Cardiac muscle cell (in vitro differentiated cells and primary cell): ENCODE results near the gene GSTM3. TPM values are rescaled to one million over a fixed set of nuclear protein-coding genes. Genes with fewer than 3 reads are reported as not detected.

Experiments used
- DNase-seq, 2 donors: peaks; one replicate each; pipeline versions ENCODE4 v3.0.0 to v3.0.0-alpha.2; 2010 to 2017; ENCODE audit warnings: low read depth in 1 of 2, low spot score in 1 of 2
- H3K27ac ChIP-seq: fragments of 200-600 bp; sonication (generic); 2 replicates; pipeline ENCODE4 v1.5.1; 2016
- H3K27me3 ChIP-seq: fragments of 200-600 bp; sonication (generic); 2 replicates; pipeline ENCODE4 v1.6.0; 2016; ENCODE audit warnings: control low read depth
- H3K36me3 ChIP-seq: fragments of 200-600 bp; sonication (generic); 2 replicates; pipeline ENCODE4 v1.5.1; 2016; ENCODE audit warnings: control low read depth
- H3K4me1 ChIP-seq: fragments of 200-600 bp; sonication (generic); 2 replicates; pipeline ENCODE4 v1.8.1; 2017; ENCODE audit warnings: low read depth, mild to moderate bottlenecking, mixed run types
- H3K4me3 ChIP-seq: fragments of 200-600 bp; sonication (generic); 2 replicates; pipeline ENCODE4 v1.5.1; 2016; ENCODE audit warnings: mild to moderate bottlenecking
- H3K9me3 ChIP-seq: fragments of 200-600 bp; sonication (generic); 2 replicates; pipeline ENCODE4 v1.5.1; 2017; ENCODE audit warnings: low read depth, mild to moderate bottlenecking, control low read depth
- CTCF ChIP-seq: IDR thresholded peaks from 2 replicates; pipeline ENCODE4 v1.5.1; 2012; ENCODE audit warnings: low read depth, mild to moderate bottlenecking, low read length
- polyA plus RNA-seq: library from polyadenylated mRNA; unstranded; fragments of >200 nt; fragmentation: Nextera tagmentation; extraction: Ambion mirVana; gene quantifications from 2 replicates; pipeline ENCODE4 v1.2.1, GENCODE V29; 2016
- total RNA-seq: library from RNA; depleted of rRNA; stranded (reverse); fragments of >200 nt; gene quantifications from 2 replicates; pipeline ENCODE4 v1.2.3, GENCODE V29; 2016

GSTM3 gene
- total and polyA plus RNA-seq, 2 experiments from 2014 or later = 65.8 to 139 TPM

DNA sequence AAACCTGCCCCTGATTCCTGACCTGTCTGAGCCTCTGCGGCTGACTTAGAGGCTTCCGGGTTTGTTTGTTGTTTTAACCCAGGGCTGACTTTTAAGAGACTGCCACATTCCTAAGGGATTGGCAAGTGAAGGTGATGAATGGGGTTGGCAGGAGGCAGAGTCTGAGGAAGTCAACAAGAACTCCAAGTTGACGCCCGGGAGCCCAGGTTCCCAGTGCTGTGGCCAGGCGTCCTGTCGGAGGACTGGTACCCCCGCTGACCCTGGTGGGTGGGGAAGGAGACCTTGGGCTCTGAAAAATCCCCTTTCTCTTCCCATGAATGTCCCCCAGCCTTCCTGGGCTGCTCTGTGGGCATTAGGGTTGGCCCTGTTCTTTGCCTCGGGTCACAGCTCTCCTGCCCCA, 42.6 kb upstream of the GSTM3 start:
- H3K27ac ChIP-seq = peak overlapping the region; percentile 58
- no peaks in the 10 kb centered on the region for H3K36me3 ChIP-seq
- no peak for TF ChIP-seq CTCF
- H3K4me3 ChIP-seq = no peak overlapping the region
- DNase-seq = peak; percentile 45 to 78
- H3K9me3 ChIP-seq = no peaks in the 10 kb centered on the region
- peaks cover 36% of the 10 kb centered on the region for H3K4me1 ChIP-seq
- no peaks in the 10 kb centered on the region for H3K27me3 ChIP-seq

- no peak overlapping the region for H3K4me3 ChIP-seq
- TF ChIP-seq CTCF = no peak
- peaks cover 31% of the 10 kb centered on the region for H3K4me1 ChIP-seq
- no peak for DNase-seq
- H3K36me3 ChIP-seq = no peaks in the 10 kb centered on the region
- peak overlapping the region; percentile 58 for H3K27ac ChIP-seq
- no peaks in the 10 kb centered on the region for H3K27me3 ChIP-seq
- no peaks in the 10 kb centered on the region for H3K9me3 ChIP-seq
Observed at GRCh38 chr1:109782927-109783326, 42.1 kb upstream of the GSTM3 start.

DNA sequence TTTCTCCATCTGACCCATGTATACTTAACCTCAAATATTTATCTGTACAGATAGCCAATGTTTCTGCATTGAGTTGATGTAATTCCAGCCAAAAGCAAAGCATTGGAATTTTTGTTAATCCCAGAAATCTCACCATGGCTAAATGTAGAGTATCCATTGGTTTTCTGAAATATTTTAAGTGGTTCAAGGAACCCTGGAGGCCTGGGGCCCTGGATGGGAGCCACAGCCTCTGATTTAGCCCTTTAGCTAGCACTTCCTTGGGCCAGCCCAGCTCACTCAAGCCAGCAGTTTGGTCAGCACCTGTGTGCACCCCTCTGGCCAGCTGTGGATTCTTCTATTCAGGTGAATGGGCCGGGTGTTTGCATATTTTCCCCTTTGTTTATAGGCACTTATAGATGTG, 41.7 kb upstream of the GSTM3 start:
- TF ChIP-seq CTCF = no peak
- Histone ChIP-seq H3K27ac (no peak overlapping the region), H3K4me1 (peaks cover 27% of the 10 kb centered on the region), H3K4me3 (no peak overlapping the region), H3K36me3 (no peaks in the 10 kb centered on the region), H3K27me3 (no peaks in the 10 kb centered on the region), H3K9me3 (no peaks in the 10 kb centered on the region)
- peak in 1 of 2 donors; percentile 53 for DNase-seq

- peaks cover 24% of the 10 kb centered on the region for H3K4me1 ChIP-seq
- H3K27ac ChIP-seq = no peak overlapping the region
- no peaks in the 10 kb centered on the region for H3K36me3 ChIP-seq
- DNase-seq = no peak
- TF ChIP-seq CTCF = no peak
- no peak overlapping the region for H3K4me3 ChIP-seq
- no peaks in the 10 kb centered on the region for H3K9me3 ChIP-seq
- H3K27me3 ChIP-seq = no peaks in the 10 kb centered on the region
Observed at GRCh38 chr1:109781806-109782205, 41.0 kb upstream of the GSTM3 start.

- H3K9me3 ChIP-seq = no peaks in the 10 kb centered on the region
- no peak for TF ChIP-seq CTCF
- DNase-seq = no peak
Observed at GRCh38 chr1:109780982-109781381, 40.1 kb upstream of the GSTM3 start.

More at GRCh38 chr1:109780982-109781381, 40.1 kb upstream of the GSTM3 start:
- Histone ChIP-seq H3K27ac (no peak overlapping the region), H3K4me1 (peaks cover 18% of the 10 kb centered on the region), H3K4me3 (no peak overlapping the region), H3K27me3 (no peaks in the 10 kb centered on the region), H3K36me3 (no peaks in the 10 kb centered on the region)
